CD4-positive, alpha-beta T cell (primary cell): Measurements from ENCODE around the gene ACTN4. TPM values are rescaled to one million over a fixed set of nuclear protein-coding genes. Genes with fewer than 3 reads are reported as not detected.

Source experiments
- ATAC-seq: fragments of 200-7000 bp; cut with Tn5 transposase; one replicate; pipeline ENCODE4 v1.10.0; 2022; ENCODE audit warnings: mild to moderate bottlenecking; ENCODE audit not compliant: poor library complexity
- CTCF ChIA-PET: fragments of 350-600 bp; sonication (Branson Sonifier 250); formaldehyde crosslinking; loops from one replicate; lab custom pipeline; 2021; ENCODE audit warnings: antibody characterized with exemption, inconsistent platforms; lab: Charles Lee
- POLR2A ChIA-PET: fragments of 350-600 bp; sonication (Branson Sonifier 250); formaldehyde crosslinking; loops from one replicate; lab custom pipeline; 2021; ENCODE audit warnings: antibody characterized with exemption, inconsistent platforms; lab: Charles Lee
- DNase-seq, 14 experiments: peaks; one replicate each; pipeline ENCODE4 v3.0.0-alpha.2; 2013 to 2020; ENCODE audit warnings: mixed read lengths in 2 of 14
- H3K27ac ChIP-seq, 2 donors: one replicate each; pipeline versions ENCODE4 v1.5.1 to v1.7.0; 2013; ENCODE audit warnings: low read length in 2 of 2, low read depth in 1 of 2, mild to moderate bottlenecking in 1 of 2
- H3K27me3 ChIP-seq, 2 experiments: 1 replicate in 1 of 2; 2 replicates in 1 of 2; pipeline versions ENCODE4 v1.6.1 to v1.7.0; 2013; ENCODE audit warnings: low read length in 2 of 2, control low read depth in 1 of 2, mild to moderate bottlenecking in 1 of 2, moderate library complexity in 1 of 2; ENCODE audit not compliant: insufficient read depth in 2 of 2, control insufficient read depth in 1 of 2
- H3K36me3 ChIP-seq: one replicate; pipeline ENCODE4 v1.6.1; 2013; ENCODE audit warnings: low read length, control low read depth; ENCODE audit not compliant: insufficient read depth
- H3K4me1 ChIP-seq: one replicate; pipeline ENCODE4 v1.6.1; 2013; ENCODE audit warnings: low read length, control low read depth; ENCODE audit not compliant: insufficient read depth
- H3K4me3 ChIP-seq: one replicate; pipeline ENCODE4 v1.5.1; 2013; ENCODE audit warnings: mild to moderate bottlenecking, low read length, moderate library complexity
- H3K9me3 ChIP-seq, 2 experiments: 1 replicate in 1 of 2; 2 replicates in 1 of 2; pipeline versions ENCODE4 v1.6.1 to v1.7.0; 2013; ENCODE audit warnings: low read length in 2 of 2, mild to moderate bottlenecking in 2 of 2, control low read depth in 1 of 2, moderate library complexity in 1 of 2; ENCODE audit not compliant: control insufficient read depth in 1 of 2, insufficient read depth in 1 of 2
- H3K27ac Mint-ChIP-seq: one replicate; pipeline ENCODE4 v1.8.0; 2020; ENCODE audit warnings: mixed read lengths
- H3K27me3 Mint-ChIP-seq: one replicate; pipeline ENCODE4 v1.8.0; 2021; ENCODE audit warnings: mixed read lengths
- H3K36me3 Mint-ChIP-seq: one replicate; pipeline ENCODE4 v1.8.0; 2021; ENCODE audit warnings: low read depth, mixed read lengths
- H3K4me1 Mint-ChIP-seq: one replicate; pipeline ENCODE4 v1.8.0; 2021; ENCODE audit warnings: low read depth, mixed read lengths
- H3K4me3 Mint-ChIP-seq: one replicate; pipeline ENCODE4 v1.8.0; 2020; ENCODE audit warnings: mild to moderate bottlenecking, mixed read lengths
- H3K9me3 Mint-ChIP-seq: one replicate; pipeline ENCODE4 v1.8.0; 2020; ENCODE audit warnings: mixed read lengths
- CTCF ChIP-seq: fragments of 200-600 bp; IDR thresholded peaks from one replicate; pipeline ENCODE4 v1.8.0; 2022; ENCODE audit warnings: antibody characterized with exemption, mild to moderate bottlenecking
- intact Hi-C, 2 experiments: fragments of 100-400 bp; cut with DNase I in 1 of 2; cut with micrococcal nuclease in 1 of 2; formaldehyde crosslinking; loops; one replicate each; pipeline versions ENCODE4 v1.15.1 to v1.9.0; 2023 to 2025; cut with DNase I, micrococcal nuclease
- total RNA-seq, 174 experiments: library from RNA in 2 of 174; stranded (reverse) in 2 of 174; gene quantifications; one replicate each; pipeline ENCODE4 v1.2.3 and lab custom pipeline; 2021 to 2026

The ACTN4 gene
- total RNA-seq, 2 experiments from 2014 or later: 70.3 to 84.0 TPM

- no peaks in the 10 kb centered on the region for H3K9me3 Mint-ChIP-seq
- Histone ChIP-seq H3K27me3 (no peaks in the 10 kb centered on the region), H3K4me3 (no peak overlapping the region), H3K27ac (no peak overlapping the region), H3K4me1 (peaks cover 46% of the 10 kb centered on the region), H3K9me3 (no peaks in the 10 kb centered on the region), H3K36me3 (peaks cover 52% of the 10 kb centered on the region)
- POLR2A ChIA-PET: no interaction called here
- H3K27me3 Mint-ChIP-seq: no peaks in the 10 kb centered on the region
- H3K4me3 Mint-ChIP-seq: no peak overlapping the region
- peaks cover 14% of the 10 kb centered on the region for H3K4me1 Mint-ChIP-seq
- CTCF ChIA-PET: no interaction called here
- ATAC-seq (no peak), DNase-seq (no peak)
- no peak for TF ChIP-seq CTCF
- peaks cover 22% of the 10 kb centered on the region for H3K36me3 Mint-ChIP-seq
- intact Hi-C loops: no loop called here
- H3K27ac Mint-ChIP-seq: no peak overlapping the region
Measured at GRCh38 chr19:38699647-38700349, 52.3 kb downstream of the ACTN4 start.

GRCh38 chr19:38700350-38700901 lies 53.0 kb downstream of the ACTN4 start:
- no peaks in the 10 kb centered on the region for H3K9me3 ChIP-seq
- H3K4me3 ChIP-seq: no peak overlapping the region
- POLR2A ChIA-PET: no interaction called here
- H3K36me3 ChIP-seq: peaks cover 58% of the 10 kb centered on the region
- DNase-seq (no peak), ATAC-seq (no peak)
- H3K27ac ChIP-seq: no peak overlapping the region
- H3K9me3 Mint-ChIP-seq: no peaks in the 10 kb centered on the region
- peaks cover 8% of the 10 kb centered on the region for H3K4me1 Mint-ChIP-seq
- H3K36me3 Mint-ChIP-seq: peaks cover 22% of the 10 kb centered on the region
- H3K27ac Mint-ChIP-seq: no peak overlapping the region
- peaks cover 40% of the 10 kb centered on the region for H3K4me1 ChIP-seq
- no peak for TF ChIP-seq CTCF
- no peaks in the 10 kb centered on the region for H3K27me3 ChIP-seq
- intact Hi-C loops: no loop called here
- H3K27me3 Mint-ChIP-seq: no peaks in the 10 kb centered on the region
- no peak overlapping the region for H3K4me3 Mint-ChIP-seq
- CTCF ChIA-PET: no interaction called here

- no peaks in the 10 kb centered on the region for H3K27me3 ChIP-seq
- peaks cover 34% of the 10 kb centered on the region for H3K4me1 ChIP-seq
- ATAC-seq: no peak
- intact Hi-C loops: no loop called here
- ChIA-PET POLR2A (no interaction called here), CTCF (no interaction called here)
- no peak for TF ChIP-seq CTCF
- H3K36me3 ChIP-seq: peaks cover 59% of the 10 kb centered on the region
- no peak for DNase-seq
- Mint-ChIP-seq H3K9me3 (no peaks in the 10 kb centered on the region), H3K4me1 (peaks cover 2% of the 10 kb centered on the region), H3K27ac (no peak overlapping the region), H3K27me3 (no peaks in the 10 kb centered on the region), H3K4me3 (no peak overlapping the region), H3K36me3 (peaks cover 22% of the 10 kb centered on the region)
- H3K4me3 ChIP-seq: no peak overlapping the region
- no peaks in the 10 kb centered on the region for H3K9me3 ChIP-seq
- H3K27ac ChIP-seq: no peak overlapping the region
Measured at GRCh38 chr19:38700902-38701454, 53.5 kb downstream of the ACTN4 start.
